Activated T-cell treated with anti-CD3 and anti-CD28 coated beads for 1 hour (primary cell): ENCODE data around the gene PIP5K1C.
A peak's percentile ranks its signal among the peaks of the same experiment; 100 is the strongest.

Experiments
- DNase-seq: peaks from one replicate; pipeline ENCODE4 v3.0.0-alpha.2; 2020; ENCODE audit warnings: low read depth

PIP5K1C gene

DNA sequence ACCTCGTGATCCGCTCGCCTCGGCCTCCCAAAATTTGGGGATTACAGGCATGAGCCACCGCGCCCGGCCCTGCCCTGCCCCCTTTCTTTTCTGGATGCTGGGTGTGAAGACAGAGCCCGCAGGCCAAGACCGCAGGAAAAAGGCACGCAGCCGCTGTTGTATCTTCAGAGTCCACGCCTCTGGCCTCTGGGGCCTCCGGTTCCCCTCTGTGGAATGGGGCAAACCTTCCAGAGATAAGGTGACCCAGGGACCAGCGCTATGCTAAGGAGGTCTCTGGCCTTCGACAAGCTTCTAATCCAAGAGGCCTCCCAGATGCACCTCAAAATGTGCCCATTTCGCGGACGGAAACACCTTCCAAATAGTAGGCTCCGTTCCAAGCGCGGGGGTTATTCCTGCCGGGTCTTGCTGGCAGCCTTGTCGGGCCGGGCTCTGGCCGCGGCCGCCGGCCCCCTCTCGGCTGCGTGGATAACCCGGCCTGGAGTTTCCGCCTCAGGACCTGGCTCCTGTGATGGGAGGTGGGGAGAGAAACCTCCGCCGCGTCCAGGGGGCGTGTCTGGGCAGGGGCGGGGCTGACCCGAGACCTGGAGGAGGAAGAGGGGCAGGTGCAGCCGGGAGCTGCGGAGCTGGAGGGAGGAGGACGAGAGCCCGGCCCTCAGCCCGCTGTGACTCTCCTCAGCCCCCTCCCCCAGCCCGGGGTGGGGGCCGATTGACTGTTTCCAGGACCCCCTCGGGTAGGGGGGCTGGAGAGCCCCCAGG, 21.0 kb upstream of the PIP5K1C start:
- peak; percentile 83 for DNase-seq

DNA sequence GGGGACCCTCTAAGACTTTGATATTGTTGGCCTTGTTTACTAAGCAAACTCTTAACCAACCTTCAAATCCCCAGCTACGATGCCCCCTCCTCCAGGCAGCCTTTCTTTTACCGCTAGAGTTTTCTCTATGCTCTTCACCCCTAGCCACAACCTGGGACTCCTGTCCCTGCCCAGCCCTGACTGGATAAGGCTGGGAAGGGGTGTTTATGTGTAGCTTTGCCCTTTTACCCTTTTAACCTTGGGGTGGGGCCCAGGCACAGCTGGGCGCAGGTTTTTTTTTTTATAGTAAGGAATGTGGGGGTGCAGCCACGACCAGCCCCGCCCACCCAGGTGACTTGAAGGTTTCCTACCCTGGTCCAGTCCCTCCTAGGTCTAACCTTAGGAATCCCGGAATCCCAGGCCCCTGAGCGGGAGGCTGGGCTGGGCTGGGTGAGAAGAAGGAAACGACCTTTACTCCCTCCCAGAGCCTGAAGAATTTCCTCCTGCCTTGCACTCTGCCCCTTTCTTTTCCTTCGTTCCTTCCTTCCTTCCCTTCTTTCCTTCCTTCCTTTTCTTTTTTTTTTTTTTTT, 20.2 kb upstream of the PIP5K1C start:
- no peak for DNase-seq

DNA sequence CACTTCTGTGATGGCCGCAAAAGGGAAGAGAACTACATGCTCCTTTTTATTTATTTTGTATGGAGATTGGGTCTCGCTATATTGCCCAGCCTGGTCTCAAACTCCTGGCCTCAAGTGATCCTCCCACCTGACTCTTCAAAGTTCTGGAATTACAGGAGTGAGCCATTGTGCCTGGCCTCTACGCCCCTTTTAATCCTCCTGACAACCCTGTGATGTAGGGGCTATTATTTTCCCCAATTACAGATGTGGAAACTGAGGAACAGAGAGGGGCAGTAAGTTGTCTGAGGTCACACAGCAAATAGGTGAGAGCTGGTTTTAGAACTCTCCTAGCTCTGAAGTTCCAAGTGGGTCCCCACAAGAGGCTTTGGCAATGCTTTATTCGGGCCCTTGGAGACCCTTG, 19.6 kb upstream of the PIP5K1C start:
- no peak for DNase-seq

DNA sequence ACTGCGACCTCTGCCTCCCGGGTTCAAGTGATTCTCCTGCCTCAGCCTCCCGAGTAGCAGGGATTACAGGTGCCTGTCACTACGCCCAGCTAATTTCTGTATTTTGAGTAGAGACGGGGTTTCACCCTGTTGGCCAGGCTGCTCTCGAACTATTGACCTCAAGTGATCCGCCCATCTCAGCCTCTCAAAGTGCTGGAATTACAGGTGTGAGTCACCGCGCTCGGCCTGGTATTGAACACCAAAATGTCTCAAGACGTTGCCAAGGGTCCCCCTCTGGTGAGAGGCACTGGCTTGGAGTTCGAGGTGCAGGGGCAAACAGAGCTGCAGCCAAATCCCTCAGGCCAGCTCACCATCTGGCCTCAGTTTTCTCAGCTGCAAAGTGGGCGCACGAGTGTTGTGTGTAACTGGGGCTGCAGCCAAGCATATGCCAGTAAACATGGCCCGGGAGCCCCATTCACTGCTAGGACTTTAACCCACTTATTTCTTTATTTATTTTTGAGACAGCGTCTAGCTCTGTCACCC, 15.9 kb upstream of the PIP5K1C start:
- no peak for DNase-seq

DNA sequence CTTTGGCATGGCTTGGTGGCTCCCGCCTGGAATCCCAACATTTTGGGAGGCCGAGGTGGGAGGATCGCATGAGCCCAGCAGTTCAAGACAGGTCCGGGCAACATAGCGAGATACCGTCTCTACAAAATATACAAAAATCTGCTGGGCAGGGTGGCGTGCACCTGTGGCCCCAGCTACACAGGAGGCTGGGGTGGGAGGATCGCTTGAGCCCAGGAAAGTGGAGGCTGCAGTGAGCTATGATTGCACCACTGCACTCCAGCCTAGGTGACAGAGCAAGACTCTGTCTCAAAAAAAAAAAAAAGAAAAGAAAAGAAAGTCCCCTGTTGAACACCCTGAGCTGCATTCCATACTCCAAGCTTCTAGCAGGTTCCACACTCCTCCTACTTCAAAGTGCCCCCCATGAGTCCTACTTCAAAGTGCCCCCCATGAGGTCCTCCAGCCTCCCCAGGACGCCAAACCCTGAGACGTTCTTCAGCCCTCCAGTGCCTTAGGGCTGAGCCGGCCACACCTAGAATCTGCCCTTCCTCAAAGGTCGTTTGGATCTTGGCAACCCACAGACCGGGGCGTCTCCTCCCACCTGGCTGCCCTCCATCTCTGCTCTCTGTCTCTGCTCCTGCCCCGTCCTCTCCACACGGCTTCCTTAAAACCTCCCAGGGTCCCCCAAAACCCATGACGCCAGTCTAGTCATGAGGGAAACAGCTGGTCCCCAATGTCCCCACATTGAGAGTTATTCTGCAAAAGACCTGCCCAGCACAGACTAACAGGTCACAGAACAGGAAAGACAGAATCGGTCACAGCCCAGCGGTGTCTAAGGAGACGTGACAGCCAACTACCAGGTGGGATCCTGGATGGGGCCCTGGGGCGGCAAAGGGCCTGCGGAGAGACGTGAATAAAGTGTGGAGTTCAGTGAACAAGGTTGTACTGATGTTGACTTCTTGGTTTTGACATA, 12.7 kb upstream of the PIP5K1C start:
- DNase-seq, result no peak

DNA sequence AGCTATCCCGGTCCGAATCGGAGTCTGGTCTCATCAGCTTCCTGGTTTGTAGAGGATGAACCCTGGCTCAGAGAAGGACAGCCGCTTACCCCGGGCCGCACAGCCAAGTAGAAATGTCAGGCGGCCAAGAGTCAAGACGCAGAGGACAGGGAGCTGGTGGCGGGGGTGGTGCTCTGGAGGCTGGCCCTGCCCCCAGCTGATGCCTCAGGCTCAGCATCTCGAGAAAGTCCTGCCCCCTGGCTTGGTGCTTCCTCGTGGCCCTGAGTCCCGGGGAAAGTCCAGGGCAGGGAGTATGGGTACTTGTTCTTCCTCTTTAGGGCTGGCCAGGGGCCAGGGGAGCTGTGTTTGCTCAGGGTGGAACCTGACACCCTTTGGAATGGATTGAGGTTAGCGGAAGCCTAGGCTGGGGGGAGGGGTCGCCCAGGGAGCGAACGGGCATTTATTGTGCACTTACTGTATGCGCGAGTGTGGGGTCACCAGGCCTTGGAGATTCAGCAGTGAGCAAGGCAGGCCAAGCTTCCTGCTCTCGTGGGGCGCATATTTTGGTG, 10.1 kb upstream of the PIP5K1C start:
- DNase-seq, result no peak

DNA sequence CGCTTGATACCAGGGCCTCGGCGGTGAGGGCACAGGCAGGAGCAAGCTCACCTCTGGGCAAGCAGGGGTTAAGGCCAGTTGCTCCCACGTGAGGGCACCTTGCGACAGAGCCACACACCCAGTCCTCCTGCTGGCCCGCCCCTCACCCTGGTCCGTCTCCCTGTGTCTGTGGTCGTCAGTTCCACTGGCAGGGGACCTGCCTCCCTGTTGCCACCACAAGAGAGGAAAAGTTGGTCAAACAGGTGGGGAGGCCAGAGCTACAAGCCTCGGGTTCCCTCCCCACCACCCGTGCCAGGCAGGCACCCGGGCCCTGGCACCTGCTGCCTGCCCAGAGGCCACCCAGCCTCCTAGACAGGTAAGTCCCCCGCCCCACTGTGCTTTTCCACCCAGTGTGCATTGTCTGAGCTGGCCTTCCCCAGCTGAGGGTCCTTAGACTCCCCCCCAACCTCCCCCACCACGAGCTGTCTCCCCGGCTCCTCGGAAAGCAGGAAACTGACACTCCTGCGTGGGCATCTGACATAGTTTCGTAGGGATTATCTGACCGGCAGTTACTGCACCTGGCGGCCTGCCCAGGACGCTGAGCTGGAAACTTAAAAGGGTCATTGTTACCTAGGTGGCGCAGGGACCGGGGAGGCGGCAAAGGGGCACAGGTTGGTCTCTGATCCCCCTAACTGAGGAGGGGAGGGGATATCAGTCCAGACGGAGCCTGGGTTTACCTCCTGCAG, 8.1 kb upstream of the PIP5K1C start, which contains the start of gene TJP3:
TSS of gene TJP3 (plus strand) at position 178 of the 725 bp plus-strand sequence. CDS start 20,049 bp downstream, outside the sequence.
- no peak for DNase-seq

DNA sequence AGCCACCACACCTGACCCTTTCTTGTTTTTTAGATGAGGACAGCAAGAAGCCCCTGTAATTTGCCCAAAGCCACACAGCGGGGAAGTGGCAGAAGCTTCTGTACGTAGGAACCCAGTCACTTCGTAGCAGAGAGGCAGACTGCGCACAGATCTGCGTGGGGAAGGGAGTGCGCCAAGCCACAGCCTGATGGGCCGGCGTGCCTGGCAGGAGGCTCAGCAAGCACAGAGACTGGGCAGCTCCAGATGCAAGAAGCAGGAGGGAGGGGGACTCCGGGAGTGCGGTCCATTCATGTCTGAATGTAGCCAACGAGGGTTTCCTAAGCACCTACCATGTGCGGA, 7.6 kb upstream of the PIP5K1C start:
- no peak for DNase-seq

DNA sequence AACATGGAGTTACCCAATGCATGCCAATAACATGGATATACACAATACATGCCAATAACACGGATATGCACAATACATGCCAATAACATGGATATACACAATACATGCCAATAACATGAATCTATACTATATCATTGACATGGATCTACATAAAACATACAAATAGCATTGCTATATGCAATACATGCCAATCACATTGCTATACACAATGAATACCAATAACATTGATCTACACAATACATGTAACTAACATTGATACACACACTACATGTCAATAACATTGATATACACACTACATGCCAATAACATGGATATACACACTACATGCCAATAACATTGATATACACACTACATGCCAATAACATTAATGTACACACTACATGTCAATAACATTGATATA, 932 bp upstream of the PIP5K1C start:
- DNase-seq, result no peak

DNA sequence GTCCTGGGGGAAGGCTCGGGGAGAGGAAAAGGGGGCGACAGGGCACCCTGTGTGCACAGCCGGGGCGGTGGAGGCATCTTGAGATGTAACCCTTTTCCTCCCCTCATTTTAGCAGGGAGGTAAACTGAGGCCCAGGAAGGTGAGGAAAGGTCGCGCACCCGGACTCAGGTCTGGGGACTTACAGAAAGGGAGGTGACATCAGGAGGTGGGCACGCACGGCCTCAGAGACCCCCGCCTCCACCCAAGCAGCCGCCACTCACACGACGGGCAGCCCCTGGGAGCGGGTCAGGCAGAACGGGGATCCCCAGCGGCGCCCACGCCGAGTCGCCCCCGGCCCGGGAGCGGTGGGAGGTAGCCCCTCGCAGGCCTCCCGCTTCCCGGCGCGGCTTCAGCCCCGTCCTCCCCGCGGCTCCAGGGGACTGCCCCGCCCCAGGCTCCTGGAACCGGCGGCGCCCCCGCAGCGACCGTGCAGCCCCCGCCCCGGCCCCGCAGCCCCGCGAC, 477 bp downstream of the PIP5K1C start:
- no peak for DNase-seq

DNA sequence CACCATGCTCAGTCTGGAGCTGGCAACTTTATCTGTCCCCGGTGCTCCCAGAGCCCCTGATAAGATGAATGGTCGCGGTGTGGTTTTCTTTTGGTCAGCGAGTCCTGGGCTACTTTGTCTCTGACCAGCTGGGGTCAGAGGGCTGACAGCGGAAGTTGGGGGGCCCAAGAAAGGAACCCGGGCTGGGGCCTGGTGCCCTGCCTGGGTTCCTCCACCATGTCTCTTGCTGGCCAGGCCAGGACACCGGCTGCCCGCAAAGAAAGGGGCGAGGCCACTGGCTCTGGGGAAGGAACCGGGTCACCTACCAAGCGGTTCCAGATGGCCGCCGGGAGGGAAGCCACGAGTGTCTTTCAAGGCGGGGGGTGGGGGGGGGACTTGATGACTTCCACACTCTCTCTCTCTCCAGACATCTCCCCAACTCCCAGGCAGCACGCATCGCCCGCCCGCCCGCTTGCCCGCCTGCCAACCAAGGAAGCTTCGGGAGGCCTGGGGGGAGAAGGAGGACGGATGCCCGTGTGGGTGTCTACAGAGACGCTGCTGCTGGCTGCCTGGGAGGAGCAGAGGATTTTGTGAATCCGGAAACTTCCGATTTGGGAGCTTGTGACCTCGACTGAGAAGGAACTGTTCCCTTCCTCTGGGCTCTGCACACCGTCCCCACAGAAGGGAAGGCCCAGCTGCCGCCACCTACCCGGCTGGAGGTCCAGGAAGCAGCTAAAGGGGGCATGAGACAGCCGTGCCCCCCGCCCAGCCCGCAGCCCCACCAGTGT, 1.1 kb downstream of the PIP5K1C start:
- DNase-seq, result no peak

DNA sequence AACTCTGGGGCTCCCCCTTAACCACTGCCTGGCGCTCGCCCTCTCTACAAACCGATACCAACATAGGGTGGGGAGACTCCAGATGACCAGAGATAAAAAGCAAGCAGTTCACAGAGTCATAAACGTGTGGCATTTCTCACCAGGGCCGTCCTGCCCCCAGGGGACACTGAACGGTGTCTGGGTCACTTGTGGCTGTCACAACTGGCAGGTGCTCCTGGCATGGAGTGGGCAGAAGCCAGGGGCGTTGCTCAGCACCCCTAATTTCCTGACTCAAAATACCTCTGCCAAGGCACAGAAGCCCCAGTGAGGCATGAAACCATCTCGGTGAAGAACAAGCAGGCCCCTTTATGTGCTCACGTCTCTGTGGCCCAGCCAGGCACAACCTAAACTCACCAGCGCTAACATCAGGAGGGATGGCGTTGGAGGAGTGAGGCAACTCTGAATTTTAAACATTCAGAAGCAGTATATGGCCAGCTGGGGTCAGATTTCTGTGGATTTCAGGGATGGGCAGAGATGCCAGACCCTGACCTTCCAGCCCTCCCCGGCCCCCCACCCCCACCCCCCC, 1.8 kb downstream of the PIP5K1C start:
- no peak for DNase-seq

DNA sequence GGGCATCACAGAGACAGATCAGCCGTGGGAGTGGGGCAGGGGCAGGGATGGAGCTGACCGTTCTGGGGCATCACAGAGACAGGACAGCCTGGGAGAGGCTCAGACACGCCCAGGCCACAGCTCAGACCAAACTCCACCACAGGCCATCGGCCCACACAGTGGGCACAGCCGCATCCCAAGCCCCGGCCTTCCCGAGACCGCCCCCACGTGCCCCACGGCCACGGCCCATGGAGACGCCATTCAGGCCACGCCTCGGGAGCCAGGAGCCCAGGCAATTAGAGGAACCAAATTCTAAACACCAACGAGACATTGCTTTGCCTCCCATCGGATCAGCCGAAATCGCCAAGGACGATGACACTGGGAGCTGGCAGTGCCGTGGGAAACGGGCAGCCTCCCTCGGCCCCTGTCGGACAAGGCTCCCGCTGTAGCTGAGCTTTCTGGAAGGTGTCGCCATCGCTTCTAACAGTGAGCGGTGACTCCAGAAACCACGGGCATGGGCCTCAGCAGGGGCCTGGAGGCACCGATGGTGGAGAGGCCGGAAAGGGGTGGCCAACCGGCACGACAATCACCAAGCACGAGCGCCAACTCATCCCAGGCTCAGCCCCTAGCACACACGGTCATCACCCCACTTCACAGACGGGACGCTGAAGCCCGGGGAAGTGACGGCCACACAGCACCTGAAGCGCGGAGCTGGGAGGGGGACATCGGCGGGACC, 2.4 kb downstream of the PIP5K1C start:
- no peak for DNase-seq

DNA sequence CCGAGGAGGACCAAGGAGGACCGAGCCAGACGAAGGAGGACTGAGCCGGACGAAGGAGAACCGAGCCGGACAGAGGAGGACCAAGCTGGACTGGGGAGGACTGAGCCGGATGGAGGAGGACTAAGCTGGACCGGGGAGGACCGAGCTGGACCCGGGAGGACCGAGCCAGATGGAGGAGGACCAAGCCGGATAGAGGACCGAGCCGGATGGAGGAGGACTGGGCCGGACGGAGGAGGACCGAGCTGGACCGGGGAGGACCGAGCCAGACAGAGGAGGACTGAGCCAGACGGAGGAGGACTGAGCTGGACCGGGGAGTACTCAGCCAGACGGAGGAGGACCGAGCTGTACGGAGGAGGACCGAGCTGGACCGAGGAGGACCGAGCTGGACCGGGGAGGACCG, 3.2 kb downstream of the PIP5K1C start:
- DNase-seq, result no peak

DNA sequence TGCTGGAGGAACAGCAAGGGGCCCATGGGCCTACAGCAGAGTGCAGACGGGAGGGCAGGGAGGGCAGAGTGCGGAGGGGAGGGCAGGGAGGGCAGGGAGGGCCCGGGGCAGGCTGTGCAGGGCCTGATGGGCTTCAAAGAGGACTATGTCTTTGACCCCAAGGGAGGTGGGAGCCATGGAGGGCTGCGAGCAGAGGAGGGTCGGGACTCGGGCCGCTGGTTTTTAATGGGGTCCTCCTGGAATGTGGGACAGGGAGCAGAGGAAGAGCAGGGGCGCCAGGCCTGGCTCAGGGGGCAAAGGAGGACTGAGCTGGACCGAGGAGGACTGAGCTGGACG, 3.6 kb downstream of the PIP5K1C start:
- no peak for DNase-seq

DNA sequence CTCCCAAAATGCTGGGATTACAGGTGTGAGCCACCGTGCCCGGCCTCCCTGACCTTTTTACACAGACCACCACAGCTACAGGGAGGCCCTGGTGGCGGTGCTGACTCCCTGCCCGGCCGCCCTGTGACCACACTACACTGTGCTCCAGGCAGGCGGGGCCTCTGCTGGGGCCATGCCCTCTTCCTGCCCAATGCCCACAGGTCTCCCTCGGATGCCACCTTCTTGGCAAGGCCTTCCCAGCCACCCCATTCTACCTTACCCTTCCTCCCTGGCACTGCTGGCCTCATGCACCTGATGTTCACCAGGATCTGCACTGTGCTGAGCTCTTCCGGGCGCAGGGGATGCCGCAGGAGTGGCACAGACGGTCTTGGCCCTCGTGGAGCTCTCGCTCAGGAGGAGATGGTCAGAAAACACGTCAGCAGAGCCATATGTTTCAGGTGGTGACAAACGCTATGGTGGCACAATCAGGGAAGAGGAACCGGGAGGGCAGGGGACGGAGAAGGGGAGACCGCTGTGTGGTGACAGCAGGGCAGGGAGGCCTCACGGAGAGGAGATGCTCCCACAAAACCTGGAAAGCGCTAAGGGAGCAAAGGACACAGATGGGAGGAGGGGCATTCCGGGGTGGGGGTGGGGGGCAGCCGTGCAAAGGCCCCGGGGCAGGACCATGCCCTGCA, 4.1 kb downstream of the PIP5K1C start:
- DNase-seq, result no peak

DNA sequence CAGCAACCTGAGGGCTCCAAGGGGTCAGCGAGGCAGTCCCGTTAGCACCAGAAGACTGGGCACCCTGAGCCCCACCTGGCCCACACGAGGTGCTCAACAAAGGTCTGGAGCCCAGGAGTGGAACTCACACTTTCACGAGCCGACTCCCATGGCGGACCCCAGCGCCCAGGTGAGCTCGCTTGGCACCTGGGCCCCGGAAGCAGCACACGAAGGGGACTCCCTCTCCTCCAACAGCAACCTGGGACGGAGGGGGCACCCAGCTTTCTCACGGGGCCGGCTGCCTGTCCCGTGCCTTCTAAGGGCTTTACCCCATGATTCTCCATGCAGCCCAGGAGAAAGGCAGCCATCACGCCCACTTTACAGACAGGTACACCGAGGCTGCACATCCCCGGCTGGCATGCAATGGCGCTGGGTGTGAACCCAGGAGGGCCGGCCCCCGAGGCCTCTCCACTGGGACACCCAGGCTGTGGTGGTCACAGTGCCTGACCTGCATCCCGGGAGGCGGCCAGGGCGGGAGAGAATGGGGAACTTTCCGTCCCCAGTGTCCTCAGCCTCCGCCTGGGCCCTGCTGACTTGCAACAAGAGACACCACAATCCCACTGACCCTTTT, 5.0 kb downstream of the PIP5K1C start:
- DNase-seq, result no peak

DNA sequence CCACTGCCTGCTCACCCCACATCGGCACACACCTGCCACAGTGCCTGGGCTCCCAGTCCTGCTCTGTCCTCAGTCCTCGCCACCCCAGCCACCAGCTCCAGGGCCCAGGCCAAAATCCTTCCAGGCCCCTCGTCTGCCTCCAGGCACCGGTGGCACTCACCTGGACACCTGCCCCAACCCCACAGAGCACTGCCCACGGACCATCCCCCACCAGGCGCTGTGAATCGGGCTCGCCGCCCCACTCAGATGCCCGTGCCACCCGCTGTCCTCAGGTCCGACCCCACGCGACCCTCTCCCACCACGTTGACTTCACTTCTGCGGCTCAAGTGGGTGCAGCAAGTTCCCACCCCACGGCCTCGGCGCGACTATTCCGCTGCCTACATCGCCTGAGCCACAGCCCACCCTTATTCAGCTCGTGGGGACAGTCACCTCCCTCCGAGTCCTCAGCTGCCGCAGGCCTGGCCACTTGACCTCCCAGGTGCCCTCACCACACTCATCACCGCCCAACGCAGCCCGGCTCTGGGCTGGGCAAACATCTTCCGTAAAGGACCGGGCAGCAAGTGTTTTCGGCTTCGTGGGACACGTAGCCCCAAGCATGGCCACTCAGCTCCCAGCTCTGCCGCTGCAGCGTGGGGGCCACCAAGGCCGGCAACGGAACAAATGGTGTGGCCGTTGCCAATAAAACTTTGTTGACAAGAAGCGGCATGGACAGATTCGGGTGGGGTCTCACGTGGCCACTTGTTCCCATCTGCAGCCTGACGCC, 5.7 kb downstream of the PIP5K1C start:
- DNase-seq, result no peak
